Measurements from ENCODE around the gene ETDA.

DNA sequence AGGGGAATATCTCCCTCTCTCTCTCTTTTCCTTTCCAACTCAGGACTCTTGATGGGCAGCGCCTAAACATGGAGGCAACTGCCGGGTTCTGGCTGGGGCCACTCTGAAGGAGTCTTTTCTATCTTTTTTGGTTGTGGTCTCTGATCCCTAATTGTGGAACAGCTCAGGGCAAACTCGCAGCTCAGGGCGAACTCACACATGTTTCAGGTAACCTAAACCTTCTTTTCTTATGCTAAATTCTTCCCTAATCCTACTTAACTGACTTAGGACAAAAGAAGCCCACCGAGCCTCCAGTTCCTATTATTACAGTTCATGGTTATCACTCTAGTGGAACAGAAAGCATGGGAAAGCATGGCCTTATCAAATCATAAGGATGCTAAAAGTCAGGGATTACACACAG is 21.3 kb downstream of the ETDA start:
- TF ChIP-seq, protein P1, sequence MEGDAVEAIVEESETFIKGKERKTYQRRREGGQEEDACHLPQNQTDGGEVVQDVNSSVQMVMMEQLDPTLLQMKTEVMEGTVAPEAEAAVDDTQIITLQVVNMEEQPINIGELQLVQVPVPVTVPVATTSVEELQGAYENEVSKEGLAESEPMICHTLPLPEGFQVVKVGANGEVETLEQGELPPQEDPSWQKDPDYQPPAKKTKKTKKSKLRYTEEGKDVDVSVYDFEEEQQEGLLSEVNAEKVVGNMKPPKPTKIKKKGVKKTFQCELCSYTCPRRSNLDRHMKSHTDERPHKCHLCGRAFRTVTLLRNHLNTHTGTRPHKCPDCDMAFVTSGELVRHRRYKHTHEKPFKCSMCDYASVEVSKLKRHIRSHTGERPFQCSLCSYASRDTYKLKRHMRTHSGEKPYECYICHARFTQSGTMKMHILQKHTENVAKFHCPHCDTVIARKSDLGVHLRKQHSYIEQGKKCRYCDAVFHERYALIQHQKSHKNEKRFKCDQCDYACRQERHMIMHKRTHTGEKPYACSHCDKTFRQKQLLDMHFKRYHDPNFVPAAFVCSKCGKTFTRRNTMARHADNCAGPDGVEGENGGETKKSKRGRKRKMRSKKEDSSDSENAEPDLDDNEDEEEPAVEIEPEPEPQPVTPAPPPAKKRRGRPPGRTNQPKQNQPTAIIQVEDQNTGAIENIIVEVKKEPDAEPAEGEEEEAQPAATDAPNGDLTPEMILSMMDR (conservative IDR thresholded peaks at IDR 0.05 in 1 of 2, IDR thresholded peaks at IDR 0.05 in 1 of 2; ENCODE audit: extremely low read depth in 1 of 2, insufficient read depth in 1 of 2, low read depth in 1 of 2, low read length in 2 of 2) = no peak
- no peak for TF ChIP-seq EZH2 (IDR thresholded peaks at IDR 0.05; ENCODE audit: borderline replicate concordance, low read length)
